ENCODE measurements around the gene ZMIZ1.

The ZMIZ1 gene

GRCh38 chr10:79099898-79100448, 31.2 kb downstream of the ZMIZ1 start:
- DNase-seq (ENCODE audit: low spot score) = no peak

- no peak for DNase-seq (ENCODE audit: low spot score)
These were observed 32.0 kb downstream of the ZMIZ1 start for GRCh38 chr10:79100771-79101170.

GRCh38 chr10:79101560-79102497, 33.1 kb downstream of the ZMIZ1 start:
- DNase-seq (ENCODE audit: low spot score) = peak; percentile 61

- DNase-seq (ENCODE audit: low spot score) = peak; percentile 47
These were observed 33.7 kb downstream of the ZMIZ1 start for GRCh38 chr10:79102498-79102874.

GRCh38 chr10:79103129-79103528, 34.4 kb downstream of the ZMIZ1 start:
- no peak for DNase-seq (ENCODE audit: low spot score)

GRCh38 chr10:79103585-79103984, 34.8 kb downstream of the ZMIZ1 start:
- DNase-seq (ENCODE audit: low spot score) = no peak

GRCh38 chr10:79105150-79105739, 36.5 kb downstream of the ZMIZ1 start:
- DNase-seq (ENCODE audit: low spot score) = no peak

GRCh38 chr10:79105818-79106217, 37.1 kb downstream of the ZMIZ1 start:
- DNase-seq (ENCODE audit: low spot score) = no peak

- no peak for DNase-seq (ENCODE audit: low spot score)
These were observed 37.7 kb downstream of the ZMIZ1 start for GRCh38 chr10:79106256-79107050.

GRCh38 chr10:79107736-79108264, 39.0 kb downstream of the ZMIZ1 start:
- no peak for DNase-seq (ENCODE audit: low spot score)

- no peak for DNase-seq (ENCODE audit: low spot score)
These were observed 40.0 kb downstream of the ZMIZ1 start for GRCh38 chr10:79108728-79109127.

- DNase-seq (ENCODE audit: low spot score) = no peak
These were observed 42.7 kb downstream of the ZMIZ1 start for GRCh38 chr10:79111427-79111826.

GRCh38 chr10:79111846-79112614, 43.3 kb downstream of the ZMIZ1 start:
- no peak for DNase-seq (ENCODE audit: low spot score)

- no peak for DNase-seq (ENCODE audit: low spot score)
These were observed 44.2 kb downstream of the ZMIZ1 start for GRCh38 chr10:79112881-79113431.

- DNase-seq (ENCODE audit: low spot score) = no peak
These were observed 45.1 kb downstream of the ZMIZ1 start for GRCh38 chr10:79113827-79114226.

GRCh38 chr10:79115302-79115701, 46.5 kb downstream of the ZMIZ1 start:
- DNase-seq (ENCODE audit: low spot score) = no peak

GRCh38 chr10:79116368-79116767, 47.6 kb downstream of the ZMIZ1 start:
- no peak for DNase-seq (ENCODE audit: low spot score)

- DNase-seq (ENCODE audit: low spot score) = no peak
These were observed 48.3 kb downstream of the ZMIZ1 start for GRCh38 chr10:79116801-79117723.

- DNase-seq (ENCODE audit: low spot score) = no peak
These were observed 49.8 kb downstream of the ZMIZ1 start for GRCh38 chr10:79118286-79119202.

All from D341Med (cell line).